ENCODE results near the gene CTAG1B.
A peak's percentile ranks its signal among the peaks of the same experiment; 100 is the strongest.

Gene CTAG1B

DNA sequence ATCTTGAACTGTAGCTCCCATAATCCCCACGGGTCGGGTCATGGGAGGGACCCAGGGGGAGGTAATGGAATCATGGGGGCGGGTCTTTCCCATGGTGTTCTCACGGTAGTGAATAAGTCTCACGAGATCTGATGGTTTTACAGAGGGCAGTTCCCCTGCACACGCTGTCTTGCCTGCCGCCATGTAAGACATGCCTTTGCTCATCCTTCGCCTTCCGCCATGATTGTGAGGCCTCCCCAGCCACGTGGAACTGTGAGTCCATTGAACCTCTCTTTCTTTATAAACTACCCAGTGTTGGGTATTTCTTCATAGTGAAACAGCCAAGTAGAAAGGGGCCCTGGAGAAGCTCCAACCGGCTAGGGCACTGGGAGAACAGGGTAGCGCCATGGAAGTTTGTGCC, 21.9 kb downstream of the CTAG1B start:
- H3K27ac ChIP-seq (replicated peaks), result no peak overlapping the region
- H3K4me3 ChIP-seq (replicated peaks; ENCODE audit: insufficient read depth, low read length), result no peak overlapping the region
- H3K27me3 ChIP-seq (ENCODE audit: insufficient read depth, poor library complexity, severe bottlenecking), result no peaks in the 10 kb centered on the region
- TF ChIP-seq, protein P1, sequence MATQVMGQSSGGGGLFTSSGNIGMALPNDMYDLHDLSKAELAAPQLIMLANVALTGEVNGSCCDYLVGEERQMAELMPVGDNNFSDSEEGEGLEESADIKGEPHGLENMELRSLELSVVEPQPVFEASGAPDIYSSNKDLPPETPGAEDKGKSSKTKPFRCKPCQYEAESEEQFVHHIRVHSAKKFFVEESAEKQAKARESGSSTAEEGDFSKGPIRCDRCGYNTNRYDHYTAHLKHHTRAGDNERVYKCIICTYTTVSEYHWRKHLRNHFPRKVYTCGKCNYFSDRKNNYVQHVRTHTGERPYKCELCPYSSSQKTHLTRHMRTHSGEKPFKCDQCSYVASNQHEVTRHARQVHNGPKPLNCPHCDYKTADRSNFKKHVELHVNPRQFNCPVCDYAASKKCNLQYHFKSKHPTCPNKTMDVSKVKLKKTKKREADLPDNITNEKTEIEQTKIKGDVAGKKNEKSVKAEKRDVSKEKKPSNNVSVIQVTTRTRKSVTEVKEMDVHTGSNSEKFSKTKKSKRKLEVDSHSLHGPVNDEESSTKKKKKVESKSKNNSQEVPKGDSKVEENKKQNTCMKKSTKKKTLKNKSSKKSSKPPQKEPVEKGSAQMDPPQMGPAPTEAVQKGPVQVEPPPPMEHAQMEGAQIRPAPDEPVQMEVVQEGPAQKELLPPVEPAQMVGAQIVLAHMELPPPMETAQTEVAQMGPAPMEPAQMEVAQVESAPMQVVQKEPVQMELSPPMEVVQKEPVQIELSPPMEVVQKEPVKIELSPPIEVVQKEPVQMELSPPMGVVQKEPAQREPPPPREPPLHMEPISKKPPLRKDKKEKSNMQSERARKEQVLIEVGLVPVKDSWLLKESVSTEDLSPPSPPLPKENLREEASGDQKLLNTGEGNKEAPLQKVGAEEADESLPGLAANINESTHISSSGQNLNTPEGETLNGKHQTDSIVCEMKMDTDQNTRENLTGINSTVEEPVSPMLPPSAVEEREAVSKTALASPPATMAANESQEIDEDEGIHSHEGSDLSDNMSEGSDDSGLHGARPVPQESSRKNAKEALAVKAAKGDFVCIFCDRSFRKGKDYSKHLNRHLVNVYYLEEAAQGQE (IDR thresholded peaks at IDR 0.05; ENCODE audit: insufficient replicate concordance, low read depth), result no peak
- DNase-seq (ENCODE audit: low read depth in 1 of 2, low spot score in 1 of 2), result no peak

DNA sequence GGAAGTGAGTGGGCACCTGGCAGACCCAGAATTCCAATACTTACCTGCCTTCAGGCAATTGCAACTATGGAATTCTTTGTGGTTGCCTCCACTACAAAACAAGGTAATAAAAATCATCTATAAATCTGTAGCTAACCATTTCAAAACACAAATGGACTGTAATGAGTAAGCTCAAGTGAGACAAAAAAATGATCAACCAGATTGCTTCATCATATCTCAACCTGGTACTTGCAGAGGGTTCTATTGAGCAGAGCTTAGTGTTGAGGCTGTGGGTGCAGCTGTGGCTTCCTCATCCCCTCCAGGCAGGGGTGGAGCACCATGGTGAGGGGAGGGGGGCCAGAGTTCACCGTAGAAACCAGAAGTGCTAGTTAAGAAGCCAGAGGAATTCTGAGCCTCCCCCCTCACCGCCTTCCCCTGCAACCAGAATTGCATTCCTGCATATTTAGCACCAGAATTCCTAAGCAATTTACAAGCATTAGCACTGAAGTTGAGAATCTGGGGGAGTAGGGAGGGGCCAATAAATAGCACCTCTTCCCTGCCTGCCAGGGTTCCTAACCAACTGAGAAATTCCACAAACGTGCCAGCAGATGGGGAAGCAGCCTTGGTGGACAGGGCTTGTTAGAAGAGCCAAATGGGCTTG, 22.7 kb downstream of the CTAG1B start:
- TF ChIP-seq SPI1 (IDR thresholded peaks at IDR 0.05; ENCODE audit: borderline replicate concordance, low read depth), result no peak
- TF ChIP-seq, protein P1 (IDR thresholded peaks at IDR 0.05; ENCODE audit: insufficient replicate concordance, low read depth), result no peak
- no peak for TF ChIP-seq GABPA (IDR thresholded peaks at IDR 0.05; ENCODE audit: low read depth)
- no peak for TF ChIP-seq CTCF (IDR thresholded peaks at IDR 0.05; ENCODE audit: insufficient read depth, low read length)
- TF ChIP-seq POLR2AphosphoS5 (IDR thresholded peaks at IDR 0.05; ENCODE audit: low read depth), result no peak
- no peak overlapping the region for H3K4me3 ChIP-seq (replicated peaks; ENCODE audit: insufficient read depth, low read length)
- no peaks in the 10 kb centered on the region for H3K27me3 ChIP-seq (ENCODE audit: insufficient read depth, poor library complexity, severe bottlenecking)
- peak in 1 of 2 experiments; percentile 56 for DNase-seq (ENCODE audit: low read depth in 1 of 2, low spot score in 1 of 2)
- no peak overlapping the region for H3K27ac ChIP-seq (replicated peaks)

DNA sequence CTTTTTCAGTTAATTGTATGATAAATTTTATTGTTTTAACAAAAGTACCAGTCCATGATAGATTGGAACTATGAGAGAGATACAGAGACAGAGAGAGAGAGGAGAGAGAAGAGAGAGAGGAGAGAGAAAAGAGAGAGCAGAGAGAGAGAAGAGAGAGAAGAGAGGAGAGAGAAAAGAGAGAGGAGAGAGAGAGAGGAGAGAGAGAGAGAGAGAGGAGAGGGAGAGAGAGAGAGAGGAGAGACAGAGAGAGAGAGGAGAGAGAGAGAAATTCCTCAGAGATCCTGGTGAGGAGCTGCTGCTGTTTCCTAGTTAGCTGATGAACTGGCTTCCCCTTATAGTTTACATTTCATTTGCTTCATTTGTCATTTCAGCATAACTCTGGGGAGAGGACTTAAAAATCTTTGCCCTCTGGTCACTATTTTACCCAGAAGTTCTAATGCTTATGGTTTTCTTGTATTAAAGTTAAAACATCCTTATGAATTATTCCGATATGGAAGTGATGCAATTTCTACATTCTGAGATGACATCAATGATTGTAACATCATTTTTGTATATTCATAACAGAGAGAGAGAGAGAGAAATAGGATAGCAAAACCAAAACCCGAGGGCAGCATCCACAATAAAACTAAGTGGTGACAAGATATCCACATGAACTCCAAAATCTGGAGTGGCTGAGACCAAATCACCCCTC, 23.4 kb downstream of the CTAG1B start:
- H3K27me3 ChIP-seq (ENCODE audit: insufficient read depth, poor library complexity, severe bottlenecking), result no peaks in the 10 kb centered on the region
- H3K4me3 ChIP-seq (replicated peaks; ENCODE audit: insufficient read depth, low read length), result no peak overlapping the region
- no peak for TF ChIP-seq POLR2AphosphoS5 (IDR thresholded peaks at IDR 0.05; ENCODE audit: low read depth)
- TF ChIP-seq SPI1 (IDR thresholded peaks at IDR 0.05; ENCODE audit: borderline replicate concordance, low read depth), result no peak
- no peak for TF ChIP-seq CTCF (IDR thresholded peaks at IDR 0.05; ENCODE audit: insufficient read depth, low read length)
- TF ChIP-seq, protein P1 (IDR thresholded peaks at IDR 0.05; ENCODE audit: insufficient replicate concordance, low read depth), result no peak
- TF ChIP-seq GABPA (IDR thresholded peaks at IDR 0.05; ENCODE audit: low read depth), result no peak

More for the DNA sequence above, 23.4 kb downstream of the CTAG1B start:
- DNase-seq (ENCODE audit: low read depth in 1 of 2, low spot score in 1 of 2), result no peak
- H3K27ac ChIP-seq (replicated peaks), result no peak overlapping the region
